ENCODE measurements around the gene SNX11. TPM values are rescaled to one million over a fixed set of nuclear protein-coding genes. Genes with fewer than 3 reads are reported as not detected.

SNX11 gene
- total and polyA plus RNA-seq, 9 of the 15 experiments (the other 6 are each of a cell fraction or from before 2014, with no cell fraction given): 12.4 to 24.0 (median 16.8) TPM

- TF ChIP-seq USF2 (CRISPR knock-in tag; IDR thresholded peaks at IDR 0.05) (peak; percentile 69), RAD21 (CRISPR knock-in tag; conservative IDR thresholded peaks at IDR 0.05 in 1 of 2, IDR thresholded peaks at IDR 0.05 in 1 of 2) (peak; percentile 45 to 54), MNT (conservative IDR thresholded peaks at IDR 0.05) (no peak), ZNF384 (IDR thresholded peaks at IDR 0.05; ENCODE audit: low read depth, low read length) (peak; percentile 99), SPI1 (IDR thresholded peaks at IDR 0.05; ENCODE audit: borderline replicate concordance, low read depth, low read length) (peak; percentile 59; the same call in 1 of the 2 replicates), NR2C2 (CRISPR knock-in tag; IDR thresholded peaks at IDR 0.05) (no peak), NR2C2 (tag; IDR thresholded peaks at IDR 0.05) (0 out of 2 replicates have a peak, but pooled peaks have one; percentile 23), NRF1 (conservative IDR thresholded peaks at IDR 0.05 in 1 of 2, IDR thresholded peaks at IDR 0.05 in 1 of 2) (peak in 1 of 2 experiments; percentile 37; a peak in 1 of 4 replicates), CBFA2T3 (IDR thresholded peaks at IDR 0.05) (peak; percentile 5; the same call in 1 of the 2 replicates), SMARCA4 (IDR thresholded peaks at IDR 0.05) (0 out of 2 replicates have a peak, but pooled peaks have one; percentile 25), CHD2 (IDR thresholded peaks at IDR 0.05; ENCODE audit: low read depth, low read length) (peak; percentile 38; the same call in 1 of the 2 replicates), SMC3 (conservative IDR thresholded peaks at IDR 0.05; ENCODE audit: insufficient read depth, low read depth, low read length) (peak; percentile 39; the same call in 1 of the 2 replicates), DEAF1 (CRISPR knock-in tag; IDR thresholded peaks at IDR 0.05) (0 out of 2 replicates have a peak, but pooled peaks have one; percentile 20), IRF2 (CRISPR knock-in tag; IDR thresholded peaks at IDR 0.05) (no peak), L3MBTL2 (IDR thresholded peaks at IDR 0.05) (0 out of 2 replicates have a peak, but pooled peaks have one; percentile 5), RAD51 (IDR thresholded peaks at IDR 0.05; ENCODE audit: borderline replicate concordance, low read depth) (peak; percentile 76), CTCF (IDR thresholded peaks at IDR 0.05 in 2 of 3, conservative IDR thresholded peaks at IDR 0.05 in 1 of 3; ENCODE audit: insufficient read depth in 2 of 3, low read depth in 1 of 3, low read length in 3 of 3) (peak; percentile 58 to 76 (median 68); a peak in 5 of 6 replicates)
- TF ChIP-seq, protein P1, sequence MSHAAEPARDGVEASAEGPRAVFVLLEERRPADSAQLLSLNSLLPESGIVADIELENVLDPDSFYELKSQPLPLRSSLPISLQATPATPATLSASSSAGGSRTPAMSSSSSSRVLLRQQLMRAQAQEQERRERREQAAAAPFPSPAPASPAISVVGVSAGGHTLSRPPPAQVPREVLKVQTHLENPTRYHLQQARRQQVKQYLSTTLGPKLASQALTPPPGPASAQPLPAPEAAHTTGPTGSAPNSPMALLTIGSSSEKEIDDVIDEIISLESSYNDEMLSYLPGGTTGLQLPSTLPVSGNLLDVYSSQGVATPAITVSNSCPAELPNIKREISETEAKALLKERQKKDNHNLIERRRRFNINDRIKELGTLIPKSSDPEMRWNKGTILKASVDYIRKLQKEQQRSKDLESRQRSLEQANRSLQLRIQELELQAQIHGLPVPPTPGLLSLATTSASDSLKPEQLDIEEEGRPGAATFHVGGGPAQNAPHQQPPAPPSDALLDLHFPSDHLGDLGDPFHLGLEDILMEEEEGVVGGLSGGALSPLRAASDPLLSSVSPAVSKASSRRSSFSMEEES (CRISPR knock-in tag; IDR thresholded peaks at IDR 0.05): peak; percentile 49
- TF ChIP-seq, protein P2, sequence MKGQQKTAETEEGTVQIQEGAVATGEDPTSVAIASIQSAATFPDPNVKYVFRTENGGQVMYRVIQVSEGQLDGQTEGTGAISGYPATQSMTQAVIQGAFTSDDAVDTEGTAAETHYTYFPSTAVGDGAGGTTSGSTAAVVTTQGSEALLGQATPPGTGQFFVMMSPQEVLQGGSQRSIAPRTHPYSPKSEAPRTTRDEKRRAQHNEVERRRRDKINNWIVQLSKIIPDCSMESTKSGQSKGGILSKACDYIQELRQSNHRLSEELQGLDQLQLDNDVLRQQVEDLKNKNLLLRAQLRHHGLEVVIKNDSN (CRISPR knock-in tag; IDR thresholded peaks at IDR 0.05): peak; percentile 76
Measured at GRCh38 chr17:48153691-48154358, 46.3 kb downstream of the SNX11 start (continued).

All from K562 (cell line).